OCI-LY3 (cell line): ENCODE data around the gene CCBE1.

Experiments
- H2AFZ ChIP-seq: fragments of 200-600, 300-600 bp; shearing (Covaris generic); 2 replicates; pipeline ENCODE4 v1.6.0; 2014; ENCODE audit warnings: antibody characterized with exemption, low read depth, low read length
- H3K27ac ChIP-seq: fragments of 200-600, 300-600 bp; sonication (generic); 2 replicates; pipeline ENCODE4 v1.5.1; 2014; ENCODE audit warnings: mild to moderate bottlenecking, low read length, moderate library complexity, mixed read lengths
- H3K27me3 ChIP-seq: fragments of 200-600, 300-600 bp; sonication (generic); 2 replicates; pipeline ENCODE4 v1.6.1; 2014; ENCODE audit warnings: low read depth, low read length, mixed read lengths
- H3K36me3 ChIP-seq: fragments of 200-600, 300-600 bp; sonication (generic); replicated peaks from 2 replicates; pipeline ENCODE3; 2014; ENCODE audit warnings: low read depth, low read length, mixed read lengths
- H3K4me1 ChIP-seq: fragments of 300-600, 200-600 bp; sonication (generic); 2 replicates; pipeline ENCODE4 v1.6.1; 2014; ENCODE audit warnings: low read length, mixed read lengths
- H3K4me2 ChIP-seq: fragments of 200-600, 300-600 bp; sonication (generic); 2 replicates; pipeline ENCODE4 v1.6.1; 2014; ENCODE audit warnings: low read length, mixed read lengths
- H3K4me3 ChIP-seq: fragments of 300-600, 200-600 bp; sonication (generic); 2 replicates; pipeline ENCODE4 v1.5.1; 2014; ENCODE audit warnings: antibody characterized with exemption, mild to moderate bottlenecking, low read length, moderate library complexity
- H3K79me2 ChIP-seq: fragments of 300-600, 200-600 bp; shearing (Covaris generic); 2 replicates; pipeline ENCODE4 v1.6.1; 2014; ENCODE audit warnings: mild to moderate bottlenecking, low read length, mixed read lengths
- H3K9ac ChIP-seq: fragments of 300-600, 200-600 bp; shearing (Covaris generic); 2 replicates; pipeline ENCODE4 v1.6.0; 2014; ENCODE audit warnings: mild to moderate bottlenecking, low read length, moderate library complexity
- H3K9me3 ChIP-seq: fragments of 200-600, 300-600 bp; shearing (Covaris generic); 2 replicates; pipeline ENCODE4 v1.6.1; 2014; ENCODE audit warnings: low read length, mixed read lengths; ENCODE audit not compliant: insufficient read depth
- H4K20me1 ChIP-seq: fragments of 200-600, 300-600 bp; sonication (generic); 2 replicates; pipeline ENCODE4 v1.6.1; 2016; ENCODE audit warnings: low read length, mixed read lengths; ENCODE audit not compliant: insufficient read depth
- EZH2phosphoT487 ChIP-seq: fragments of 200-600 bp; shearing (Covaris generic); IDR thresholded peaks from 2 replicates; pipeline ENCODE4 v1.6.1; 2018; ENCODE audit warnings: antibody characterized with exemption, mixed run types, low read depth
- TF ChIP-seq, protein P1 (sequence below): fragments of 200-600, 300-600 bp; sonication (generic); IDR thresholded peaks from 2 replicates; pipeline ENCODE4 v1.5.1; 2014; ENCODE audit warnings: antibody characterized with exemption, low read length, low read depth

Gene CCBE1

DNA sequence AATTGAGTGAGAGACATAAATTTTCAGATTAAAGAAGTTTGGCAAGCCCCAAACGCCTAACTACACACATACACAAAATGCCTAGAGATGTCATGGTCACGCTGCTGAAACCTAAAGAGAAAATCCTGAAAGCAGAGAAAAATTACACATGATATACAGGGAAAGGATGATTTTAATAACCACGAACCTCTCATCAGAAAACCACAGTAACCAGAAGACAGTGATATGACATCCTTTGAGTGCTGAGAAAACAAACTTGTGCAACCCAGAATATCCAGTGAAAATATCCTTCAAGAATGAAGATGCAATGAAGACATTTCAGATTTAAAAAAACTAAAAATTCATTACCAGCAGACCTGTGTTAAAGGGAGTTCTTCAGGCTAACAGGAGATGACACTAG, 215.8 kb downstream of the CCBE1 start:
- no peaks in the 10 kb centered on the region for H3K9me3 ChIP-seq
- no peak overlapping the region for H3K4me3 ChIP-seq
- H2AFZ ChIP-seq, result no peak overlapping the region
- 0 out of 2 replicates have a peak, but pooled peaks cover 4% of the 10 kb centered on the region for H3K4me1 ChIP-seq
- no peak overlapping the region for H3K4me2 ChIP-seq
- no peaks in the 10 kb centered on the region for H3K79me2 ChIP-seq
- H3K27ac ChIP-seq, result no peak overlapping the region
- peaks cover 32% of the 10 kb centered on the region for H3K27me3 ChIP-seq
- no peaks in the 10 kb centered on the region for H4K20me1 ChIP-seq
- no peak overlapping the region for H3K9ac ChIP-seq
- H3K36me3 ChIP-seq, result no peaks in the 10 kb centered on the region
- no peak for TF ChIP-seq EZH2phosphoT487
- TF ChIP-seq, protein P1, sequence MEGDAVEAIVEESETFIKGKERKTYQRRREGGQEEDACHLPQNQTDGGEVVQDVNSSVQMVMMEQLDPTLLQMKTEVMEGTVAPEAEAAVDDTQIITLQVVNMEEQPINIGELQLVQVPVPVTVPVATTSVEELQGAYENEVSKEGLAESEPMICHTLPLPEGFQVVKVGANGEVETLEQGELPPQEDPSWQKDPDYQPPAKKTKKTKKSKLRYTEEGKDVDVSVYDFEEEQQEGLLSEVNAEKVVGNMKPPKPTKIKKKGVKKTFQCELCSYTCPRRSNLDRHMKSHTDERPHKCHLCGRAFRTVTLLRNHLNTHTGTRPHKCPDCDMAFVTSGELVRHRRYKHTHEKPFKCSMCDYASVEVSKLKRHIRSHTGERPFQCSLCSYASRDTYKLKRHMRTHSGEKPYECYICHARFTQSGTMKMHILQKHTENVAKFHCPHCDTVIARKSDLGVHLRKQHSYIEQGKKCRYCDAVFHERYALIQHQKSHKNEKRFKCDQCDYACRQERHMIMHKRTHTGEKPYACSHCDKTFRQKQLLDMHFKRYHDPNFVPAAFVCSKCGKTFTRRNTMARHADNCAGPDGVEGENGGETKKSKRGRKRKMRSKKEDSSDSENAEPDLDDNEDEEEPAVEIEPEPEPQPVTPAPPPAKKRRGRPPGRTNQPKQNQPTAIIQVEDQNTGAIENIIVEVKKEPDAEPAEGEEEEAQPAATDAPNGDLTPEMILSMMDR, result no peak

GRCh38 chr18:59479776-59480175, 217.4 kb downstream of the CCBE1 start:
- H3K27ac ChIP-seq, result no peak overlapping the region
- TF ChIP-seq, protein P1, result no peak
- TF ChIP-seq EZH2phosphoT487, result no peak
- H3K36me3 ChIP-seq, result no peaks in the 10 kb centered on the region
- H3K4me2 ChIP-seq, result no peak overlapping the region
- H2AFZ ChIP-seq, result no peak overlapping the region
- H3K4me3 ChIP-seq, result no peak overlapping the region
- no peaks in the 10 kb centered on the region for H3K9me3 ChIP-seq
- no peaks in the 10 kb centered on the region for H3K79me2 ChIP-seq
- H3K4me1 ChIP-seq, result 0 out of 2 replicates have a peak, but pooled peaks cover 4% of the 10 kb centered on the region
- no peak overlapping the region for H3K9ac ChIP-seq
- H4K20me1 ChIP-seq, result no peaks in the 10 kb centered on the region
- H3K27me3 ChIP-seq, result peaks cover 38% of the 10 kb centered on the region

- Histone ChIP-seq H3K79me2 (no peaks in the 10 kb centered on the region), H4K20me1 (no peaks in the 10 kb centered on the region), H3K4me3 (no peak overlapping the region), H3K27me3 (peaks cover 39% of the 10 kb centered on the region), H3K9ac (no peak overlapping the region), H3K4me2 (no peak overlapping the region), H3K4me1 (no peaks in the 10 kb centered on the region), H2AFZ (no peak overlapping the region), H3K9me3 (no peaks in the 10 kb centered on the region), H3K36me3 (no peaks in the 10 kb centered on the region), H3K27ac (no peak overlapping the region)
- TF ChIP-seq, protein P1, result no peak
These were observed 218.6 kb downstream of the CCBE1 start for GRCh38 chr18:59478591-59478990.

GRCh38 chr18:59477849-59478248, 219.4 kb downstream of the CCBE1 start:
- no peaks in the 10 kb centered on the region for H3K36me3 ChIP-seq
- no peaks in the 10 kb centered on the region for H4K20me1 ChIP-seq
- no peak overlapping the region for H3K4me2 ChIP-seq
- H3K79me2 ChIP-seq, result no peaks in the 10 kb centered on the region
- no peak overlapping the region for H2AFZ ChIP-seq
- no peak overlapping the region for H3K4me3 ChIP-seq
- H3K9me3 ChIP-seq, result no peaks in the 10 kb centered on the region
- H3K27ac ChIP-seq, result no peak overlapping the region
- TF ChIP-seq, protein P1, result no peak
- TF ChIP-seq EZH2phosphoT487, result no peak
- no peaks in the 10 kb centered on the region for H3K4me1 ChIP-seq
- H3K9ac ChIP-seq, result no peak overlapping the region
- peaks cover 36% of the 10 kb centered on the region for H3K27me3 ChIP-seq
